ENCODE data around the gene IRGC.

DNA sequence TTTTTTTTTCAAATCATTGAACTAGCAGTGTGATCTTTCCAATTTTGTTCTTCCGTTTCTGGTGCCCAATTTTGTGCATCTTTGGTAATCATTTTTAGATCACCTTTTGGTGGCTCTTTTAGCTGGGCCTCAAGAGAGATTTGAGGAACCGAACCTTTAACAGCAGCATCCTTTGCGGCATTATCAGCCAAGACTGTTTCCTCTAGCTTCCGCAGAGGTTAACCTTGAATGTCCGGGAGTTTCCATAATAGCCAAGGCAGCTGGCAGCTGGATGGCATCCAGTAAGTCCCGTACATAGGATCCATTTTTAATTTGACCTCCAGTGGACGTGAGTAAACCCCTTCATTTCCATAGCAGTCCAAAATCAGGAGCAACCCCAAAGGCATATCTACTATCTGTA lies 9.6 kb downstream of the IRGC start:
- TF ChIP-seq CTCF (IDR thresholded peaks at IDR 0.05) (no peak), POLR2A (IDR thresholded peaks at IDR 0.05; ENCODE audit: low read depth) (no peak)

All from esophagus muscularis mucosa (tissue), 3 donors.